ENCODE results near the gene USP19.

DNA sequence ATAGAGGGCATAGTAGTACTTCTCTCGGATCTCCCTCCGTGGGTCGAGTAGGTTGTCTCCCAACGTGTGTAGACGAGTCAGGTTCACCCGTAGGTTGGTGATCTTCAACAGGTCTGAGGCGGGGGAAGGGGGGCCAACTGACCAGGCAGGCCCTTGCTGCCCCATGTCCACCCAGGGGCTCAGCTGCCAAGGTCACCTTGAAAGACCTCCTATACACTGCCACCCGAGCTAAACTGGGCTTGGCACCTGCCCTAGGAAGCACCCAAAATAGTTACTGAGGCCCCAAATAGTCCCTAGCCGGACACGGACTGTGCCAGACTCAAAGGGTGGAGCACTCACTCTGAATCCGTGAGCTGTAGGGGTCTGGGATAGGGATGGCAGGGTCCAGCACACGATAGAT lies 10.4 kb upstream of the USP19 start:
- TF ChIP-seq, protein P1, sequence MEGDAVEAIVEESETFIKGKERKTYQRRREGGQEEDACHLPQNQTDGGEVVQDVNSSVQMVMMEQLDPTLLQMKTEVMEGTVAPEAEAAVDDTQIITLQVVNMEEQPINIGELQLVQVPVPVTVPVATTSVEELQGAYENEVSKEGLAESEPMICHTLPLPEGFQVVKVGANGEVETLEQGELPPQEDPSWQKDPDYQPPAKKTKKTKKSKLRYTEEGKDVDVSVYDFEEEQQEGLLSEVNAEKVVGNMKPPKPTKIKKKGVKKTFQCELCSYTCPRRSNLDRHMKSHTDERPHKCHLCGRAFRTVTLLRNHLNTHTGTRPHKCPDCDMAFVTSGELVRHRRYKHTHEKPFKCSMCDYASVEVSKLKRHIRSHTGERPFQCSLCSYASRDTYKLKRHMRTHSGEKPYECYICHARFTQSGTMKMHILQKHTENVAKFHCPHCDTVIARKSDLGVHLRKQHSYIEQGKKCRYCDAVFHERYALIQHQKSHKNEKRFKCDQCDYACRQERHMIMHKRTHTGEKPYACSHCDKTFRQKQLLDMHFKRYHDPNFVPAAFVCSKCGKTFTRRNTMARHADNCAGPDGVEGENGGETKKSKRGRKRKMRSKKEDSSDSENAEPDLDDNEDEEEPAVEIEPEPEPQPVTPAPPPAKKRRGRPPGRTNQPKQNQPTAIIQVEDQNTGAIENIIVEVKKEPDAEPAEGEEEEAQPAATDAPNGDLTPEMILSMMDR (IDR thresholded peaks at IDR 0.05): no peak
- no peak for TF ChIP-seq POLR2A (IDR thresholded peaks at IDR 0.05)

Data from adrenal gland (tissue), 5 donors.